GM19099 (cell line): ENCODE data around the gene TULP3.

Experiments
- POLR2A ChIP-seq: IDR thresholded peaks from 3 replicates; pipeline ENCODE4 v1.6.1; 2011; ENCODE audit warnings: low read depth; ENCODE audit not compliant: insufficient read length; ENCODE audit errors: extremely low read depth

The TULP3 gene

GRCh38 chr12:2949411-2949810 is 58.7 kb downstream of the TULP3 start:
- TF ChIP-seq POLR2A, result no peak

- TF ChIP-seq POLR2A, result no peak
Observed at GRCh38 chr12:2955888-2956287, 65.2 kb downstream of the TULP3 start.

- no peak for TF ChIP-seq POLR2A
Observed at GRCh38 chr12:2957816-2958431, 67.2 kb downstream of the TULP3 start.

DNA sequence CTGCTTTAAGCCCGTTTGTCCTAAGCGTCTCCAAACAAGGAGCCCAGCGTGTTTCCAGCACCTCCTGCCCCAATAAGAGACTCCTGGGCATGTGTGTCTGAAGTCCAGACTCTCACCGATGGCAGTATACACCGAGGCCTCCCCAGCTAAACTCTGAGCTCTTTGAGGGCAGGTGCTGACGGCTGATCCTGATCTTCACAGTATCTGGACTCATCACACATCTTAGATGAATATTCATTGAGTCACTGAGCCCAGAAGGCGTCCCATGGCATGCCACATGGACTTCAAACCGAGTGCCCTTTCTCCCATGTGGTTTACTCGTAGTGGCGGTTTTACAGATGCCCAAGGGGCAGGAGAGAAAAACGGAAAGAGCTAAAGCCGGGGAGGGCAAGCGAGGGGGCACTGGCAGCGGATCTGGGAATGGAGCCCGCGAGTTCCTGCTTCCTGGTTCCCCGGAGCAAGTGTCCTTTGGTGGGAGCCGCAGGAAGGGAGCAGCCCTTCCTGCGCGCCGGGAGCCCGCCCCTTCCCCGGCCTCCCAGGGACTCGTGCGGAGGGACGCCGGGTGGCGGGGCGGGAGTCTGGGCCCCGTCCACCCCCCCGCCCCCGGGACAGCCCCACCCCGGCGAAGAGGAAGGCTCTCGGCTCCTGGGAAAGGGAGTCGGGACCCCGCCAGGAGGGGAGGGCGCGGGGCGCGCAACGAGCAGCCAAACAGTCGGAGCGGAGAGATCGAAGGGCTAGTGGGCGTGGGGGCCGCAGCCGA is 67.9 kb downstream of the TULP3 start:
- TF ChIP-seq POLR2A, result no peak

GRCh38 chr12:2959192-2959504 is 68.5 kb downstream of the TULP3 start, which contains the start of gene TEAD4:
Gene TEAD4, plus strand, starts transcription at chr12:2959397.
- no peak for TF ChIP-seq POLR2A

GRCh38 chr12:2959505-2960389 is 69.1 kb downstream of the TULP3 start:
- TF ChIP-seq POLR2A, result no peak

- no peak for TF ChIP-seq POLR2A
Observed at GRCh38 chr12:2960390-2960956, 69.8 kb downstream of the TULP3 start.

GRCh38 chr12:2960996-2961616 is 70.4 kb downstream of the TULP3 start:
- TF ChIP-seq POLR2A, result no peak

- TF ChIP-seq POLR2A, result no peak
Observed at GRCh38 chr12:2961705-2962104, 71.0 kb downstream of the TULP3 start.

- TF ChIP-seq POLR2A, result no peak
Observed at GRCh38 chr12:2963154-2963759, 72.6 kb downstream of the TULP3 start.

DNA sequence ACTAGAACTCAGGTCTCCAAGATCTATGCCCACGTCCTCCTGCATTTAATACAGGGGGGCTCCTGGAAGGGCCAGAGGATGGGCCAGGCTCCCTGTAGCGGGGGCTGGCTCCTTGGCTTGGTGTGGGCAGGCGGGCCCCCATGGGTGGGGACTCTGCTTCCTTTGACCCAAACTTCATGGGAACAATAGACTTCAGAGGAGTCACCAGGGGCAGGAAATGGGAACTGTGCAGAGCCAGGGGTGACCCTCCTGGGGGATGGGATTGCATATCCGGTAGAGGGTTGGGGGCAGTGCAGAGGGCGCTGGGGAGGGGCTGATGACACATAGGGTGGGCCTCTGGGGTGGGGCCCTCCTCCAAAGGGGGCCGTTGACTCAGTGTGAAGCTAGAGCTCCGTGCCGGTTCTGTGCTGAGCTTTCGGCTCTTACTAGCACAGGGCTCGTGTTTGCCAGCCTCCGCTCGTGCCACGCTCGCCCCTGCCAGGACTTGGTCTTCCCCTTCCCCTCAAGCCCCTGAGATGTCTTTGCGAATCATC is 73.1 kb downstream of the TULP3 start:
- TF ChIP-seq POLR2A, result no peak

DNA sequence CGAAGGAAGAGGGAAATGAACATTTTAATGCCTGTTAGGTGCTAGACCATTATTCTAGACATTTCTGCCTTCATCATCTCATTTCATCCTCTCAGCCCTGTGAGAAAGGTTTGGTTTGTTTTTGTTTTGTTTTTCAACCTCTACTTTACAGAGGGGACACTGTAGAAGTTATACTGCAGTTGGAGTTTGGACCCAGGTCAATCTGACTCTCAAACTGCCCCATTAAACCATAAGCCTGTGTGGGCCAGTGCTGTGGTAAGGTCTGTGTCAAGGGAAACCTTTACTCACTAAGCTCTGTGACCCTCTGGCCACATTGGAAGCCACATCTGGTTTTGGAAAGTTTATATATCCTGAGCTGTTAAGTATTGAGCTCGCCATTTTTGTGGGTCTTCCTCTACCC is 77.0 kb downstream of the TULP3 start:
- TF ChIP-seq POLR2A, result no peak

DNA sequence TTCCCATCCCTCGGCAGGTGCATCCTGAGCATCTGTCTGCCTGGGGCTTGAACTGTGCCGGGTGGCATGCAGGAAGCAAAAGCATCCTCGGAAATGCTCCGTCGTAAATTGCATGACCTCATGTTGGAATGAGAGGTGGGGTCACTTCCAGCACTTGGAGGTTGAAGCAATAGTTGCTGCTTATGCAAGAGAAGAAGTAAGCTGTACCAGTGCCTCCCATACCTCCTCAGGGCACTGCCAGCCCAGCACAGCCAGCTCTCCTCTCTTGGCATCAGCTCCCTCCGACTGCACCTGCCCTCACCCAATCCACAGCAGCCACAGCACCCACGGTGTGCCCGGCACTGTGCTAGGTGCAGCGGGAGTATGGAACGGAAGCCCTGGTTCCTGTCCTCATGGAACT is 80.1 kb downstream of the TULP3 start:
- TF ChIP-seq POLR2A, result no peak

DNA sequence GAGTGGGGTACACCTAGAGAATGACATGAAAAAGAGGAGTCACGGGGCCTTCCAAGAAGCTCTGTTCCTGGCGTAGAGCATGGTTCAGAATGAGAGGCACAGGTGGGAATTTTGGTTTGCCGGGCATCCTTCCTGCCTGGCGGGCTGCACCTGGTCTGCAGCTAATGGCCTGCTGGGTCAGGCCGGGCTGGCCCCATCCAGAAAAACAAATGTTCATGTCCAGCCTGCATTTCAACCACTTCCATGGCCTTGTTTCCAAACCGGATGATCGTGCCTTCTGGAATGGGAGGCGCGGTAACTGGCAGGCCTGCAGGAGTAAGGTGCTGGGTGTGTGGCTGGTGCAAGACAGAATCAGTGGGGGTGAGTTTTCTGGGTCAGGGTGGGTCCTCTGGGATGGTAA is 82.9 kb downstream of the TULP3 start:
- TF ChIP-seq POLR2A, result no peak
